ENCODE measurements around the gene GPS1.
A peak's percentile ranks its signal among the peaks of the same experiment; 100 is the strongest.

Gene GPS1

DNA sequence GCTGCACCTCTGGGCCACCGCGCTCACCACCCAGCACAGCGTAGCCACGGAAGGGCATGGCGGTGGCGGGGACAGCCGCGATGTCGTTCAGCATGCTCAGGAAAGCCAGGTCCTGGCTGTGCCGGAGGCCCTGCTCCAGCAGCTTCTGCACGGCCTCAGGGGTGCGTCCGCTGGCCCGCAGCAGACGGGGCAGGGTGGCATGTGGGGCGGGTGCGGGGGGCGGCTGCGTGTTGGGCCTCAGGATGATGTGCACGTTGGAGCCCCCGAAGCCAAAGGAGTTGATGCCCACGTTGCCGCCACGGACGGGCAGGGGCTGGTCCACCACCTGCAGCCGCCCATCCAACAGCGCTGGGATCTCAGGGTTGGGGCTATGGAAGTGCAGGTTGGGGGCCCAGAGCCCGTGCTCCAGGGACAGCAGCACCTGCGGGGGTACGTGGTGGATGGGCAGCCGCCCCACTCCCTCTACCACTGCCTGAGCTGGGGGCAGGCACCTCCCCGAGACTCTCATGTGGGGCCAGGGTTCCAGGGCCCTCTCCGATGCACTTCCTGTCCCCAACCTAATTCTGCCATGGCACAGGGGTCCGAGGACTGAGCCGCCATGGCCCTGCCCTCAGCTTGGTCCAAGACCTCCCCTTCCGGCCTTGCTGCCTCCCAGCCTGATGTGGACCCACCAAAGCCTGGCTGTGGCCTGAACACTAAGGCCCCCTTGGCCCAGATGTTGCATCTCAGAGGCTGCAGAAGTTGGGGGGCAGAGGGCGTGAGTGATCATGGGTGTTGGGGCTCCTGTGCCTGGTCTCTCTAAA is 39.8 kb downstream of the GPS1 start:
- DNase-seq = peak in 1 of 5 donors; percentile 12

- no peak for DNase-seq
These were observed 40.4 kb downstream of the GPS1 start for GRCh38 chr17:82092094-82092586.

GRCh38 chr17:82092628-82092994 is 40.9 kb downstream of the GPS1 start:
- no peak for DNase-seq

- DNase-seq = peak in 1 of 5 donors; percentile 13
These were observed 41.5 kb downstream of the GPS1 start for GRCh38 chr17:82092995-82093751.

DNA sequence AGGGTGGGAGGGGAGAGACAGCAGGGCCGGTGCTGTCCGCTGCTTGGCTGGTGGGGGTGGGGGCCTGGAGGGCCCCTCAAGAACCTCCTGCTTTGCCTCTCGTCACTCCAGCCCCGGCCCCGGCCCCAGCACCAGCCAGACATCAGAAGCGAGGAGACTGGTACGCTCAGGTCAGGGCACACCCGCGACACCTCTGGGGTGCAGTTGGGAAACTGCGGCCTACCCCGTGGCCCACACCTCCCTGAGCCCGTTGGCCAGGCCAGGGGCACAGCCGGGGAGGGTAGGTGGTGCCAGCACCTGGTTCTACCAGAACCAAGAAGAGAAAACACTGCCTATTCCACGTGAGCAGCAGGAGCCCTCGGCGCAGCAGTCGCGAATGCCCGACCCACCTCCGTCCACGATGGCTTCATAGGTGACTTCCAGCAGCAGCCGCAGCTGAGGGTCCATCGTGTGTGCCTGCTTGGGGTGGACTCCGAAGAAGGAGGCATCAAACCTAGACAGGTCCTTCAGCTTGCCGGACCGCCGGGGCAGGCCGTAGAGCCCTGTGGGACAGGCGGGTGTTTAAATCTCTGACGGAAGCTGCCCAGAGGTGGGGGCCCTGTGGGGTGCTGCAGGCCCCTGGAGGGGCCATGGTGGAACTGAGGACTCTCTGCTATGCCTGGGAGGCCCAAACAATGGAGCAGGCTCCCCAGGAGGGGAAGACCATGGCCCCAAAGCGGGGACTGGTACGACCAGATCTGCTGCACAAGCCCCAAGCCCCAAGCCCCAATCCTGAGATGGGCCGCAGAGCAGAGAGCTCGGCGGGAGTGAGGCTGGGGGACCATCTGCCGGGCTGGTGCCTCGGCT is 43.5 kb downstream of the GPS1 start:
- DNase-seq = peak in 1 of 5 donors; percentile 10

- peak in 1 of 5 donors; percentile 8 for DNase-seq
These were observed 44.3 kb downstream of the GPS1 start for GRCh38 chr17:82095777-82096708.

GRCh38 chr17:82096709-82097183 is 45.0 kb downstream of the GPS1 start:
- peak in 1 of 5 donors; percentile 13 for DNase-seq

DNA sequence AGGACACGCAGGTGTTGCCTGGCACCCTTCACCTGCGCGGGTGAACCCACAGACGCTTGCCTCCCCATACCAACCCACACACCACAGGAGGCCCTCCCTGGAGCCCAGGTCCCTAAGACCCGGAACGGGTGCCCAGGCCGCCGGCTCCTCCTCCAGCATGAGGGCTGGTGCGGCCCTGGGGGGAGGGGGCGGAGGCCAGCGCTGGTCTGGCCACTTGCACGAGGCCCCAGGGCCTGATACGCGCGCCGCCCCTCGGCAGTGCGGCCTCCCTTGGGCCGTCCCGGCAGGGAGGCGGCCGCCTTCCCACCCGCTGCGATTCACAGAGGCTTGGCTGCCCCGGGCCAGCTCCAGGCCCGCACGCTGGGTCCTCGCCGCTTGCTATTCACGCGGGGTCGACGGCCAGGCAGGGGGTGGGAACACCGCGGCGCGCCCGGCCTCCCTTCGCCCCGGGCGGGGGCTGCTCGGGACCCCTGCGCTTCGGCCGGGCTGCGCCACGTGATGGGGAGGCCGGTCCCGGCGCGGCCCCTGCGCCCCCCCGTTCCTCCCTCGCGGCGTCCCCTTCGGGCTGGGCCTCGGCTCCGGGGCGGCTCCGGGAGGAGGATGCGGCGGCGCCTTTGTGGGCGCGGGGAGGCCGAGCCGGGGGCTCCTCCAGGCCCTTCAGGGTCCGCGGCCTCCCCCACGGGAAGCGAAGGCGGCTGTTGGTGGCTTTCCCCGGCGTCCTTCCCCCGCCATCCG is 45.7 kb downstream of the GPS1 start:
- peak in 3 of 5 donors; percentile 14 to 33 (median 24) for DNase-seq

GRCh38 chr17:82097919-82098168 is 46.1 kb downstream of the GPS1 start:
- DNase-seq = no peak

DNA sequence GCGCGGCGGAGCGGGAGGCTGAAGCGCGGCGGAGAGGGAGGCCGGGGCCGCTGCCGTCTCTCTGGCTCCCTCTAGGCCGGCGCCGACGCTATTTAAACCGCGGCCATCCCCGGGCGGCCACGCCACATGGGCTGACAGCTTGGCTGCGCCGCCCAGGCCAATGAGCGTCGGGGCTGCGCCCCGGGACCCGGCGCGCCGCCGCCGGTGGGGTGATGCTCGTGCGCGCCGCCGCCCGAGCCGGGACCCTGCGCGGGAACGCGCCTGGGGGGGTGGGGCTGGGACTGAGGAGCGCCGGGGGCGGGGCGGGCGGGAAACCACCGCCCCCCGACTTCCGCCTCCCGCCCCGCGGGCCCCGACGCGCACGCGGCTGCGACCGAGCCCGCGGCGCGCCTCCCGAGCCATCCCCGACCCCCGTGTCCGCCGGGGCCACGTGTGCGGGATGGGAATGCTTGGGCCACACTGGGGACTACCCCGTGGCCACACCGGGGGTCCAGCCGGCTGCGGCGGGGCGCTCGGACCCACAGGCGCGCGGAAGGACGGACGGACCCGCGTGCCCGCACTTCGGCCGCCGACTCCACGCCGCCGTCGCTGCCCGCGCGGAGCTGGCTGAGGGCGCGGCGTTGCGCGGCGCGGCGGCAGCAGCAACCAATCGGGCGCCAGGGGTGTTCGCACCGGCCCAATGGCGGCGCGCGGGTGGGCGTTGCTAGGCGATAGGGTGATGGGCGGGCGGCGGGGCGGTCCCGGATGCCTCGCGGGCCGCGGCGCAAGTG is 46.7 kb downstream of the GPS1 start, which contains the start of gene FASN:
FASN (minus strand) TSS at position 68 of the 770 bp plus-strand sequence. CDS start 1,791 bp downstream, outside the sequence.
- peak; percentile 85 to 94 (median 86) for DNase-seq

DNA sequence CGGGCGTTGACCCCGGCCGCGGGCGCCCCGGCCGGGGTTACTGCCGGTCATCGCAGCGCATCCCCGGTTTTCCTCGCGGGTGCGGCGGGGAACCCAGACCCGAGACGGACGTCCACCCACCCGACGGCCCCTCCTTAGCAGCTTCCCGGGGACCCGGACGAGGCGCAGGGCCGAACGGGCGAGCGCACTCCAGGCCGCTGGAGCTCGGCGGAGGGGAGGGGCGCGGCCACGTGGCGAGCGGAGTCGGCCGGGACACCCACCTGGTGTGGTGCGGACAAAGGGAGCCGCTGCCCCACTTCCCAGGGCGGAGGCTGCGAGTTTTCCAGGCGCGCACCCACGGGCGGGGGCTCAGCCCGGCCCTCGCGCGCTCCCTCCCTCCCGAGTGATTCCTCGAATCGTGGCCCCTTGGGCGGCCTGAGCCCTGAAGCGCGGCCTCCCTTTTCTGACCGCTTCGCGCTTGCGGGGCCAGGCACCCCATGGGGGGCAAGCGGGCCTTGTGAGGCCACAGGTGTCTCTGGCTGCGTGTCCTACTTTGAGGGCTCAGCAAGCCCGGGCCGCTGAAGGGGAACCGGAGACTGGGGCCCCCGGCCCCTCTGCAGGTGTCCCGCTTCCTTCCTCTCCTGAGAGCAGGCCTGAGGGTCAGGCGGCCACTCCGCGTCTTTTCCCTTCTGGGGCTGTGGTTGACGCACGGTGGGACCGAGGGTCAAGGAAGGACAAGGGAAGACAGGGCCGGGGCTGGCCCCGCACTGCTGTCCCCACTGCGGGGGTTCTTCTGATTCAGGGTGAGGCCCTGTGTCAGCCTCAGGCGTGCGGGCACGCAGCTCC is 47.5 kb downstream of the GPS1 start:
- peak in 1 of 5 donors; percentile 10 for DNase-seq

DNA sequence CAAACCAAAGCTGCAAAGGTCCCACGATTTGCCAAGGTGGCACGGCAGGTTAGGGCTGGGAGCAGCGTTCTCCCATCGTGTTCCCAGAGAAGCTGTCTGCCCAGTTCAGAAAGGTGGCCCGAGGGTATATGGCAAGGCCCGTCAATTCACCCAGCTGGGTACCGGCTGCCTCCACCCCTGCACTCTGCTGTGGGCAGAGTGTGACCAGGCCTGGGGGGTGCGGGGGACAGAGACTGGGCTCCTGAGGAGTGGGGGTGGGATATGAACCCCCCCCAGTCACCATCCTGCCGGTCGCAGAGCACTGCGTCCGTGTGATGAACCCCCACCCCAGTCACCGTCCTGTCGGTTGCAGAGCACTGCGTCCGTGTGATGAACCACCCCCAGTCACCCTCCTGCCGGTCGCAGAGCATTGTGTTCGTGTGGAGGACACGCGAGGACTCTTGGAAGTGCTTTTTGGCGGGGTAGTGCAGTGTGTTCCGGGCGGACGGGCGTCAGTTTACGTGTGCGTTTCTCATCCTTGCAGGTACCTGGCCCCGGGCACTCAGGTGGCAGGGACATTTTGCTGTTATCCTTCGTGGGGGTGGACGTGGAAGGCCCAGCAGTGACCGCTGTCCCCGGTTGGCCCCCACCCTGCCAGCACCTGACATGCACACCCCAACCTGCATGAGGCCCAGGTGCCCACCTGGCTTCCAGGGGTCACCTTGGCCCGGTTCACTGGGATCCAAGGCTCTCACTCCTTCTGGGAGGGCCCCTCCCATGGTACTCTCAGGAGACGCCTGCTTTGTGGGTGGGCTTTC is 49.0 kb downstream of the GPS1 start:
- DNase-seq = no peak

- DNase-seq = no peak
These were observed 49.6 kb downstream of the GPS1 start for GRCh38 chr17:82101301-82101715.

DNA sequence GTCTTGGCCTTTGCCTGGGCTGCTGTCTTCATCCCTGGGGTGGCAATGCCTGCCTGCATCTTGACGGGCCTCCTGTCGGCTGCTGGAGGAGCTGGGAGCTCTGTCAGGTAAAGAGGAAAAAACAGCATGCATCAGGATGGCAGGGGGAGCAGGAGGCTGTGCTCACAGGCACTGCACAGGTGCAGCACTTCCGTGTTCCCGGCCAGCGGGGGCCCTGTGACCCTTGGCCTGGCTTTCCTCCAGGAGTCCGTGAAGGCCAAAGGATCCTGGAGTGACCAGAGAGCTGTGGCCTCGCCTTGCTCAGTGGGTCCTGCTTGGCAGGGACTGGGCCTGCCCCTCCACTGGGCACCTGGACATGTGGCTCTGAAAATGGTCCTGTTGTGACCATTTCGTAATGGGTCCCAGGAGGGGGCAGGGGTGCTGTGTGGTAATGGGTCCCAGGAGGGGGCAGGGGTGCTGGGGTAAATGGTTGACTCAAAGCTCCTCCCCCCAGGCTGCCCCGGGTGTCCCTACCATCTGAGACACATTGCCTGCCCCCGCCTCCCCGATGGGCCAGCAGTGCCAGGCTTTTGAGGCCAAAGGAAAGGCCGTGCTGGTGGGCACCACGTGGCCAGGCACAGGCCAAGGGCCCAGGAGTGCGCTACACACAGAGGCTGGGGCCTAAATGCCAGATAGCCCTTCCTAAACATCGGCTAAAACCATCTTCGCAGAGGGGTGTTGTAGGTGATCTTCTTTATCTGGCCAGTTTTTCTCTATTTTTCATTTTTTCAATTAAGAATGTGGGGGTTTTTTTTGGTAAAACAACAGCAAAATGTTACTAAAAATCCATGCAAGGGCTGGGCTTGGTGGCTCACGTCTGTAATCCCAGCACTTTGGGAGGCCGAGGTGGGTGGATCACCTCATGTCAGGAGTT is 50.3 kb downstream of the GPS1 start:
- DNase-seq = no peak

DNA sequence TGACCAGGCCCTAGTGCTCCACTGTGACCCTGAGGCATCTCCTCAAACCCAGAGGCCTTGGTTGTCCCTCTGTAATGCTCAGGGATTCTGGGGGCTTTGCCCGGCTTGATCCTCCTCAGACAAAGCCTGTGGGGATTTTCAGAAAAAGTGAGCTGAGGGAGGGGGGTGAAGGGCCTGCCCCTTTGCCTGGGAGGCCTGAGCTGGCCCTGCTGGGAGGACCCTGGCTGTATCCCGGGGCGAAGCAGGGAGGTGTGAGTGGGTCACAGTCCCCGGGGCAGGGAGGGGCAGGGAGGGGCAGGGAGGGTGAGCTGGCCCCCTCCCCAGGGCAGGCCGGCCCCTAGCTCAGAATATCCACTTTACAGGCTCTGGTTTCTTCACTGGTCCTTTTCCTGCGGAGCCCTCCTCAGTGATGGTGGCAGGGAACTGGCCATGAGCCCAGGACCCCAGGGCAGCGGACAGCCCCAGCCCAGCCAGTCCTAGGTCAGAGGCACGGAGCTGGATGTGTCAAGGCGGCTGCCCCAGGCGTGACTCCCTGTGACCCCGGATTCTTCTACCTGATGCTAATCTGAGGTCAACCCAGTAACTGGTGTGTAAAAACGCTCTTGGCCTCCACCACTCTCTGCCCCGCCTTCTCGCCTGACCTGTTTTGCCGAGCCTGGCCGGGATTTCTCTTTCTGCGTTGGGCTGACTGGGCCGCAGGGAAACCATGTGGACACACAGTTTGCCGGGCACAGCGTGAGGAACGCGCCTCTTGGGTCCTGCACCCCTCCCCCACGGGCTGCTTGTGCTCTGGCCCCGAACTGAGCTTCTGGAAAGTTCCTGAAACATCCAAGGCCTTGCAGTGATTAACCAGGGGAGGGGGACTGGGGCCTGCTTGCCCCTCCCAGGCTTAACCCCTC is 52.1 kb downstream of the GPS1 start:
- DNase-seq = no peak

DNA sequence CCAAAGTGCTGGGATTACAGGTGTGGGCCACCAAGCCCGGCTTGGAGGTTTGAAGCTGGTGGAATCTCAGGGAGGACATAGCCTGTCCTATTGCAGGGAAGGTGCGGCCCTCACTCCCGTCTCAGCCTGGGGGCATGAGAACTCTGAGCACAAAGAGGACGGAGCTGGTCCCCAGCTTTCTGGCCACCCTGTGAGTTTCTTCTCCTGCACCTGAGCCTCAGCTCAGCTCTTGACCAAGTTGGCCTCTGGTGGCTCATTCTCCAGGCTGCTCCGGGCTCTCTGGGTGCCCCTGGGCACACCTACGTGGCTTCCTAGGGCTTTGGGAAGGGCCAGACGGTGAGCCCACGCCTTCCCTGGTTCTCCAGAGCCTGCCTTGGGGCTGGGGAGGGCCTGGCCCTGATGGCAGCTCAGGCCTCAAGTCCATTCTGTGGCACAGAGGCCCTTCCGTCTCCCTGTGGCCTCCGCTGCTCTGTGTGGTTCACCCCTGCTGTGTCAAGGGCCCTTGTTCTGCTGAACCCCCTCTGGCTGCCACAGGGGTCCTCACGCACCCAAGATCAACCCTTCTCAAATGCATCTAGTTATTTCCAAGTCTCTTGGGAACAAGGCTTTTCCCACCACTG is 53.2 kb downstream of the GPS1 start:
- DNase-seq = no peak

All from T-helper 1 cell (primary cell).